CD8-positive, alpha-beta memory T cell (primary cell): ENCODE results near the gene TWIST1. TPM values are rescaled to one million over a fixed set of nuclear protein-coding genes. Genes with fewer than 3 reads are reported as not detected.

Source experiments
- CTCF ChIA-PET: fragments of 350-600 bp; sonication (Branson Sonifier 250); formaldehyde crosslinking; loops from one replicate; lab custom pipeline; 2021; ENCODE audit warnings: antibody characterized with exemption; lab: Charles Lee
- POLR2A ChIA-PET: fragments of 350-600 bp; sonication (Branson Sonifier 250); formaldehyde crosslinking; loops from one replicate; lab custom pipeline; 2021; ENCODE audit warnings: antibody characterized with exemption; lab: Charles Lee
- DNase-seq, 5 donors: peaks; one replicate each; pipeline versions ENCODE4 v3.0.0 to v3.0.0-alpha.2; 2020 to 2022; ENCODE audit warnings: mixed read lengths in 1 of 5
- H3K27ac ChIP-seq: one replicate; pipeline ENCODE4 v1.7.0; 2013; ENCODE audit warnings: low read depth, mild to moderate bottlenecking, low read length, moderate library complexity
- H3K27me3 ChIP-seq: 2 replicates; pipeline ENCODE4 v1.7.0; 2013; ENCODE audit warnings: low read length, mild to moderate bottlenecking; ENCODE audit not compliant: insufficient read depth, poor library complexity, severe bottlenecking
- H3K36me3 ChIP-seq: 2 replicates; pipeline ENCODE4 v1.7.0; 2013; ENCODE audit warnings: mild to moderate bottlenecking, low read length, moderate library complexity; ENCODE audit not compliant: insufficient read depth
- H3K4me1 ChIP-seq: 2 replicates; pipeline ENCODE4 v1.7.0; 2013; ENCODE audit warnings: mild to moderate bottlenecking, low read length, moderate library complexity; ENCODE audit not compliant: insufficient read depth
- H3K4me3 ChIP-seq: 2 replicates; pipeline ENCODE4 v1.7.0; 2013; ENCODE audit warnings: mild to moderate bottlenecking, low read length
- H3K9me3 ChIP-seq: 2 replicates; pipeline ENCODE4 v1.7.0; 2013; ENCODE audit warnings: mild to moderate bottlenecking, low read length
- H3K27ac Mint-ChIP-seq, 8 donors: one replicate each; pipeline ENCODE4 v1.8.0; 2020 to 2021; ENCODE audit warnings: mixed read lengths in 8 of 8, mild to moderate bottlenecking in 6 of 8, inconsistent platforms in 3 of 8, moderate library complexity in 3 of 8
- H3K27me3 Mint-ChIP-seq, 2 donors: one replicate each; pipeline ENCODE4 v1.8.0; 2020 to 2021; ENCODE audit warnings: mixed read lengths in 2 of 2, mild to moderate bottlenecking in 1 of 2, moderate library complexity in 1 of 2
- H3K36me3 Mint-ChIP-seq, 3 donors: one replicate each; pipeline ENCODE4 v1.8.0; 2020 to 2021; ENCODE audit warnings: mixed read lengths in 3 of 3, inconsistent platforms in 1 of 3, mild to moderate bottlenecking in 1 of 3
- H3K4me1 Mint-ChIP-seq, 3 donors: one replicate each; pipeline ENCODE4 v1.8.0; 2020 to 2021; ENCODE audit warnings: mixed read lengths in 3 of 3, inconsistent platforms in 1 of 3, mild to moderate bottlenecking in 1 of 3
- H3K4me3 Mint-ChIP-seq, 7 donors: one replicate each; pipeline ENCODE4 v1.8.0; 2020 to 2021; ENCODE audit warnings: mixed read lengths in 7 of 7, mild to moderate bottlenecking in 6 of 7, moderate library complexity in 4 of 7, inconsistent platforms in 2 of 7
- H3K9me3 Mint-ChIP-seq, 5 donors: one replicate each; pipeline ENCODE4 v1.8.0; 2020 to 2022; ENCODE audit warnings: mixed read lengths in 5 of 5, mild to moderate bottlenecking in 3 of 5, moderate library complexity in 2 of 5, inconsistent platforms in 1 of 5
- polyA plus RNA-seq: library from polyadenylated mRNA; unstranded; fragments of 300-500 nt; fragmentation: Illumina TruSeq; gene quantifications from one replicate; pipeline ENCODE4 v1.2.3, GENCODE V29; 2021
- total RNA-seq, 2 experiments: library from RNA; stranded (reverse); gene quantifications; one replicate each; pipeline ENCODE4 v1.2.3, GENCODE V29; 2021

Gene TWIST1
- total and polyA plus RNA-seq, 3 experiments from 2014 or later, result 0.18 TPM; not detected in 2

DNA sequence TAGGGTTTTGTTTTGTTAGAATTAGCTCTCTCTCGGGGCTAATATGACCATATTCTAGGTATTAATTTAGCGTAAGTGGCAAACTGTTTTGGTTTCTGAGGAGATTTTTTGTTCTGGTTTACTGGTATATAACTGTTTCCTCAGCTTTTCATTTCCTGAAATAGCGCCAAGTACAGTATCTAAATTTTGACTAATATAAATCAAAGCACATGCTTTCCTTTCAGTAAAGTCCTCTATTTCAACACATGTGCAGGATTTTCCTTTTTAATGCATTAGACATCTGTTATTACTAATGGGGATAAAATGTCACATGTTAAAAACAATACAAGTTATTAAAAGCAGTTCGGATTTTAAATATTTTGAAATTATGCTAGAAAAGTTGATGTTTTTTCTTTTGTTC lies 16.4 kb upstream of the TWIST1 start:
- Mint-ChIP-seq H3K27ac (no peak overlapping the region), H3K4me1 (no peaks in the 10 kb centered on the region), H3K27me3 (peaks cover 0 to 2% of the 10 kb centered on the region in 2 donors), H3K9me3 (peaks cover 0 to 11% (median 2%) of the 10 kb centered on the region in 5 donors), H3K36me3 (no peaks in the 10 kb centered on the region), H3K4me3 (no peak overlapping the region)
- Histone ChIP-seq H3K27me3 (no peaks in the 10 kb centered on the region), H3K9me3 (no peaks in the 10 kb centered on the region), H3K4me1 (no peaks in the 10 kb centered on the region), H3K4me3 (no peak overlapping the region), H3K27ac (no peak overlapping the region), H3K36me3 (no peaks in the 10 kb centered on the region)
- CTCF ChIA-PET, result no interaction called here
- POLR2A ChIA-PET, result no interaction called here
- DNase-seq, result no peak

DNA sequence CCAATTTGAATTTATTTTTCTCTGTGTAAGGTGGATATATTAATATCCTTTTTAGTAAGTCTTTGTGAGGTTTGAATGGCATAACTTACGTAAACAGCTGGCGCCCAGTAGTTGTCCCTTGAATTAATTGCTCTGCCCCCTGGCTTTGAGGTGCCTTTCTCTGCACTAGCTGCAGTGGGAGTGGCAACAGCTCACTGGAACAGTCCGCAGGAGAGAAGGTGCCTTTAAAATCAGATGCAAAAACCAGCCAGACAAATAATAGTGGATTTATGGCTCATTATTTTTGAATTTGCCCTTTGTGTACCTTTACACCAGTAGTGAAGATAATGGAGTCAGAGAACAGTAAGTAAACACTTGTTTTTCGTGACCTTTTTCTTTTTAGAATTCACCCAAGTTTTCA lies 16.0 kb upstream of the TWIST1 start:
- Histone ChIP-seq H3K36me3 (no peaks in the 10 kb centered on the region), H3K9me3 (no peaks in the 10 kb centered on the region), H3K4me1 (no peaks in the 10 kb centered on the region), H3K4me3 (no peak overlapping the region), H3K27me3 (no peaks in the 10 kb centered on the region), H3K27ac (no peak overlapping the region)
- POLR2A ChIA-PET, result no interaction called here
- peaks cover 0 to 2% of the 10 kb centered on the region in 2 donors for H3K27me3 Mint-ChIP-seq
- H3K9me3 Mint-ChIP-seq, result peaks cover 0 to 11% (median 3%) of the 10 kb centered on the region in 5 donors
- DNase-seq, result no peak
- no peak overlapping the region for H3K27ac Mint-ChIP-seq
- H3K36me3 Mint-ChIP-seq, result no peaks in the 10 kb centered on the region
- H3K4me3 Mint-ChIP-seq, result no peak overlapping the region
- H3K4me1 Mint-ChIP-seq, result no peaks in the 10 kb centered on the region
- CTCF ChIA-PET, result no interaction called here

DNA sequence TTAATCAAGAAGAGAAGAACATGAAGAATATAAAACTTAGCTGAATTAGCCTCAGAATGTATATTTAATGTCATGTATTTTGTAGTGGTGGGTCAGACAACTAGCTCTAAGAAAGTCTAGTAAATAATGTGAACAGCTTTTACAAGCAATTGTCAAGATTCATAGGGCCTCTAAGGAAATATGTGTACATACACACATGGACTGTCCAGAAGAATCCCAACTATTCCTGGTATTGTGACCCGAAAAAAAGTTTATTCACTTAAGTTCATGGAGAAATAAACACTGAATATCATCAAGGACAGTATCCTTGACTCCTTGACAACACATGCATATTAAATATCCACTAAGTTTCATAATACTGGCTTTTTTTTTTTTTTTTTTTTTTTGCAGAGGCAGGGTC lies 11.4 kb upstream of the TWIST1 start:
- Histone ChIP-seq H3K9me3 (no peaks in the 10 kb centered on the region), H3K27ac (no peak overlapping the region), H3K27me3 (no peaks in the 10 kb centered on the region), H3K4me3 (no peak overlapping the region), H3K36me3 (no peaks in the 10 kb centered on the region), H3K4me1 (no peaks in the 10 kb centered on the region)
- H3K27me3 Mint-ChIP-seq, result peaks cover 0 to 3% of the 10 kb centered on the region in 2 donors
- no peaks in the 10 kb centered on the region for H3K4me1 Mint-ChIP-seq
- no peak overlapping the region for H3K4me3 Mint-ChIP-seq
- H3K9me3 Mint-ChIP-seq, result peaks cover 0 to 13% (median 4%) of the 10 kb centered on the region in 5 donors
- no peaks in the 10 kb centered on the region for H3K36me3 Mint-ChIP-seq
- H3K27ac Mint-ChIP-seq, result no peak overlapping the region
- CTCF ChIA-PET, result no interaction called here
- no peak for DNase-seq
- POLR2A ChIA-PET, result no interaction called here

DNA sequence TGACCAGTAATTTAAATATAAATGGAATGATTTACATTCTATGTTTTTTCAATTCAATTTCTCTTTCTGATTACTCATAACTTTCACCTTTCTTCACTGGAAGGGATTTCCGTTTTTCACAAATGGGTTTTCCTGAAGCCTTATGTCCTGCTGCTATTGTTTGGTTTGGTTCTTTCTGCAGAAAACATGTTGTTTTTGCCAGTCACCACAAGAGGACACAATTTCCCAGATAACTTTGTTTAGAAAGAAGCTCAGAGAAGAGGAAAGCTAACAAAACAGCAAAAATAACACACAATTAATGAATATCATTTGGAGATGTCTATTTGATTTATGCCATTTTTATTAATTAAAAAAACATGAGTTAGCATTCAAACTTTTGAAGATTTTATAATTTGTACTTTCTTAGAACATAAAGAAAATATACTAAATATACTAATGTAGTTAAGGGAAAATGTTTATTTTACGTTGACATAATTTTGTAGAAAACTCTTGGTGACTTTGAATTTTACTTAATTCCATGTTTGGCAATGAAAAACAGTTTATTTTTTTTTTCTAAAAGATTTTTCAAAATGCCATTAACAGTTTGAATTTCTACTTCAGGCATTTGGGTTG lies 4.6 kb upstream of the TWIST1 start:
- Mint-ChIP-seq H3K27ac (no peak overlapping the region), H3K27me3 (peaks cover 22 to 38% of the 10 kb centered on the region in 2 donors), H3K4me1 (no peaks in the 10 kb centered on the region), H3K36me3 (no peaks in the 10 kb centered on the region), H3K4me3 (no peak overlapping the region), H3K9me3 (peaks cover 0 to 18% (median 5%) of the 10 kb centered on the region in 5 donors)
- ChIA-PET CTCF (no interaction called here), POLR2A (no interaction called here)
- Histone ChIP-seq H3K36me3 (no peaks in the 10 kb centered on the region), H3K27me3 (no peaks in the 10 kb centered on the region), H3K4me1 (no peaks in the 10 kb centered on the region), H3K9me3 (no peaks in the 10 kb centered on the region), H3K4me3 (no peak overlapping the region), H3K27ac (no peak overlapping the region)
- no peak for DNase-seq

DNA sequence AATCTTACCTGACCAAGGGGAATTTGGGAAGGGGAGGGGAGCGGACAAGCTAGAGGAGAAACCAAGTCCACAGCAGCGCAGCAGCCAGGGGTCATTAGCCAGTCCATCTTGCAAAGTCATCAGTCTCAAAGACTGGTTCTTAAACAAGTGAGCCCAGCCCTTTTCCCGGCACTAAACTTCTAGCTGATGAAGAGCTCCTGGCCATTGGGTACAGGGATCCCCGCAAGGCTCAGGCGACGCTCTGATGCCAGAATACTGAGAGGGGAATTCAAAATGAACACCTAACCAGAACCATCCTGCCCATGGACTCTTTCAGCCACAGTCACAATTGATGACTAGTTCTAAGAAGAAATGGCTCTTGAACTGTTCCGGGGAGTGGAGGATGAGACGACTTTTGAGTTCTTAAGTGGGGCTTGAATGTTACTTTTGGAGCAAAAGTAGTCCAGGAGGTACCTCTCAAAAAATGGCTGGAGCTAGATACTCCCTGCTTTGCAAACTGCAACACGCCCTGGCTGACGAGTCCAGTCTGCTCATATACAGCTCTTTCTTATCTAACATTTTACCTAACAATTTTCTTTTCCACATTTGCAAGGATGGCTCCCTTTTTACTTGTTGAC lies 2.5 kb upstream of the TWIST1 start:
- H3K4me1 Mint-ChIP-seq, result peaks cover 0 to 4% (median 2%) of the 10 kb centered on the region in 3 donors
- ChIA-PET CTCF (interaction anchor here (1.2 kb wide), 1 partner anchor 29 kb away, joined by 3 read pairs; no protein-coding TSS in a partner anchor), POLR2A (no interaction called here)
- no peak for DNase-seq
- H3K27ac Mint-ChIP-seq, result no peak overlapping the region
- no peaks in the 10 kb centered on the region for H3K4me1 ChIP-seq
- no peak overlapping the region for H3K27ac ChIP-seq
- peaks cover 2% of the 10 kb centered on the region for H3K27me3 ChIP-seq
- H3K27me3 Mint-ChIP-seq, result peaks cover 27 to 45% of the 10 kb centered on the region in 2 donors
- H3K9me3 ChIP-seq, result no peaks in the 10 kb centered on the region
- peaks cover 0 to 21% (median 5%) of the 10 kb centered on the region in 5 donors for H3K9me3 Mint-ChIP-seq
- no peak overlapping the region for H3K4me3 ChIP-seq
- H3K36me3 ChIP-seq, result no peaks in the 10 kb centered on the region
- H3K4me3 Mint-ChIP-seq, result no peak overlapping the region
- H3K36me3 Mint-ChIP-seq, result no peaks in the 10 kb centered on the region

DNA sequence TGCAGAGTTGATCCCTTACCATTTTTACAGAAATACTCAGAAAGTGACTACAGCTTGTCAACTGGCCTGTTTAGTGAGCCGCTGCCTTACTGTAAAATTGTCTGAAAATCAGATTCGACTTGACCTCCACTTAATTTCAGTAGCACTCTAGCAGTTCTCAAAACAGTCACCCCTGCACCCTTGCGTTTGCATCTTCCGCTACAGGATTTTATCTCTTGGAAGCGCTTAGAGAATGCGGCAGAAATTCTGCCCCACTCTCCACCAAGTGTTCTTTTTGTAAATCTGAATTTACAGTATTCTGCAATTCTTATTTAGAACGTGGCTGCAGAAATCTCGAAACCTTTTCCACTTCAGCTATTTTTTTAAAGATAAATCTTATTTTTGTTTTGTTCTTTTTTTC lies 1.9 kb upstream of the TWIST1 start:
- Histone ChIP-seq H3K27ac (no peak overlapping the region), H3K27me3 (peaks cover 3% of the 10 kb centered on the region), H3K36me3 (no peaks in the 10 kb centered on the region), H3K9me3 (no peaks in the 10 kb centered on the region), H3K4me3 (no peak overlapping the region), H3K4me1 (no peaks in the 10 kb centered on the region)
- Mint-ChIP-seq H3K36me3 (no peaks in the 10 kb centered on the region), H3K4me3 (no peak overlapping the region), H3K27ac (no peak overlapping the region), H3K9me3 (peaks cover 0 to 21% (median 5%) of the 10 kb centered on the region in 5 donors), H3K27me3 (peaks cover 26 to 51% of the 10 kb centered on the region in 2 donors), H3K4me1 (peaks cover 0 to 4% (median 2%) of the 10 kb centered on the region in 3 donors)
- ChIA-PET CTCF (interaction anchor here (1.2 kb wide), 1 partner anchor 29 kb away, joined by 3 read pairs; no protein-coding TSS in a partner anchor), POLR2A (no interaction called here)
- DNase-seq, result no peak

DNA sequence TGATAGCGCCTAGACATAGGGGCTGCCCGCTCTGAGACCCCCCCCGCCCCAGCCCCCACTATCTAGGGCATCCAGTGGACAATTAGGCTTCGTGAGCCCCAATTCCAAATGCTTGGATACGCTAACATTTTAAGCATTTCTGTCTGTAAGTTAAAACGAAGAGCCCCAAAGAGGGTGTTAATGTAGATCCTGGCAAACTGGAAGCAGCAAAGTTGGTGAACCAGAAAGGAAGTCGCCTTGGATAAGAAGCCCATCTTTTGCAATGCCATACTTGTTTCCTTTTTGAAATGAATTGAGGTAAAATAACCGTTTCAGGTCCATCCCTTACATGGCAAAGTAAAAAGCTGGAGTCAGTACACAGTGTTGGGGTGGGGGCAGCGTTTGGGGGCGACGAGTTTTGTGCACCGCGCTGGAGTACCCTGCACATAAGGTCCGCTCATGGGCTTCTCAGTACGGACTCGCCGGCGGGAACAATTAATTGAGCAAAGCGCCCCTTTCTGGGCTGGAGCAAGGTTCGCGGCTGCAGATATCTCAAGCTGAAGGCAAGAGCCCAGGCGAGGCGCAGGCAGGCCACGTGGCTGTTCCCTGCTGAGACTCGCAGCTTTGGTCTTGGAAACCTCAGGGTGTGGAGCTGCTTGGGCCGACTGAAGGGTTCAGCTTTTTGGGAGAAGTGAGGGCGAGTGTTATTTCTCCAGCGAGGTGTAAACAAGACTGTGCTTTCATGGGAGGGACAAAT lies 1.4 kb upstream of the TWIST1 start:
- Histone ChIP-seq H3K36me3 (no peaks in the 10 kb centered on the region), H3K27me3 (peaks cover 3% of the 10 kb centered on the region), H3K4me1 (no peaks in the 10 kb centered on the region), H3K27ac (no peak overlapping the region), H3K4me3 (no peak overlapping the region), H3K9me3 (no peaks in the 10 kb centered on the region)
- no peak for DNase-seq
- POLR2A ChIA-PET, result no interaction called here
- H3K4me1 Mint-ChIP-seq, result peaks cover 0 to 4% (median 2%) of the 10 kb centered on the region in 3 donors
- H3K9me3 Mint-ChIP-seq, result peaks cover 0 to 22% (median 5%) of the 10 kb centered on the region in 5 donors
- no peak overlapping the region for H3K27ac Mint-ChIP-seq
- no peak overlapping the region for H3K4me3 Mint-ChIP-seq
- H3K27me3 Mint-ChIP-seq, result peaks cover 25 to 56% of the 10 kb centered on the region in 2 donors
- CTCF ChIA-PET, result no interaction called here
- no peaks in the 10 kb centered on the region for H3K36me3 Mint-ChIP-seq
